ENCODE measurements around the gene ADAM8. TPM values are rescaled to one million over a fixed set of nuclear protein-coding genes. Genes with fewer than 3 reads are reported as not detected.
"Not testable (repeated sequence)": the region's sequence is repeated elsewhere in the genome, so short reads cannot be mapped to it uniquely, and the experiment has no call there.

Gene ADAM8
- 1 to 10 TPM; 3.7 to 5.7 TPM for total RNA-seq

- H3K4me1 ChIP-seq = peaks cover 4% of the 10 kb centered on the region
- H3K9ac ChIP-seq (ENCODE audit: low read depth in 2 of 2, low read length in 2 of 2) = peak within 1 kb of the TSS; percentile 43 to 63
- no peak within 1 kb of the TSS for H3K27ac ChIP-seq
- no peaks in the 10 kb centered on the region for H3K9me3 ChIP-seq
- H3K4me3 ChIP-seq = peak within 1 kb of the TSS; percentile 31
- intact Hi-C loops (cut with DNase I) = no loop called here
- no peak for DNase-seq
- no peaks in the 10 kb centered on the region for H3K36me3 ChIP-seq
- H3K27me3 ChIP-seq = peaks cover 16% of the 10 kb centered on the region
- TF ChIP-seq CTCF (IDR thresholded peaks at IDR 0.05) = no peak
Measured at GRCh38 chr10:133276435-133277201, at the start of gene ADAM8. Gene ADAM8 (minus strand): TSS chr10:133276868. CDS start chr10:133276817, 51 bp downstream.

- no peak for TF ChIP-seq CTCF (IDR thresholded peaks at IDR 0.05)
- Histone ChIP-seq H3K9me3 (no peaks in the 10 kb centered on the region), H3K9ac (ENCODE audit: low read depth in 2 of 2, low read length in 2 of 2) (no peak overlapping the region), H3K27ac (no peak overlapping the region), H3K4me3 (peak overlapping the region; percentile 26), H3K27me3 (peaks cover 44% of the 10 kb centered on the region), H3K4me1 (peaks cover 13% of the 10 kb centered on the region), H3K36me3 (no peaks in the 10 kb centered on the region)
- DNase-seq = no peak
- intact Hi-C loops (cut with DNase I) = loop anchor here (10.0 kb wide), 1 partner anchor 199 kb away; the partner anchor contains the start of gene CYP2E1
Measured at GRCh38 chr10:133326223-133326551, 49.5 kb upstream of the ADAM8 start.

- TF ChIP-seq CTCF (IDR thresholded peaks at IDR 0.05) = no peak
- peak overlapping the region in 1 of 2 donors; percentile 56 for H3K9ac ChIP-seq (ENCODE audit: low read depth in 2 of 2, low read length in 2 of 2)
- no peak overlapping the region for H3K27ac ChIP-seq
- intact Hi-C loops (cut with DNase I) = loop anchor here (10.0 kb wide), 1 partner anchor 199 kb away; the partner anchor contains the start of gene CYP2E1
- peaks cover 13% of the 10 kb centered on the region for H3K4me1 ChIP-seq
- no peaks in the 10 kb centered on the region for H3K9me3 ChIP-seq
- DNase-seq = no peak
- peaks cover 44% of the 10 kb centered on the region for H3K27me3 ChIP-seq
- no peaks in the 10 kb centered on the region for H3K36me3 ChIP-seq
- peak overlapping the region; percentile 26 for H3K4me3 ChIP-seq
Measured at GRCh38 chr10:133325440-133326222, 49.0 kb upstream of the ADAM8 start.

GRCh38 chr10:133324857-133325260 lies 48.2 kb upstream of the ADAM8 start:
- Histone ChIP-seq H3K9me3 (no peaks in the 10 kb centered on the region), H3K27me3 (peaks cover 44% of the 10 kb centered on the region), H3K4me3 (no peak overlapping the region), H3K36me3 (no peaks in the 10 kb centered on the region), H3K4me1 (peaks cover 13% of the 10 kb centered on the region), H3K9ac (ENCODE audit: low read depth in 2 of 2, low read length in 2 of 2) (no peak overlapping the region), H3K27ac (no peak overlapping the region)
- no peak for DNase-seq
- no peak for TF ChIP-seq CTCF (IDR thresholded peaks at IDR 0.05)
- intact Hi-C loops (cut with DNase I) = loop anchor here (10.0 kb wide), 1 partner anchor 200 kb away; the partner anchor contains the start of gene CYP2E1

- intact Hi-C loops (cut with DNase I) = loop anchor here (10.0 kb wide), 1 partner anchor 201 kb away; the partner anchor contains the start of gene CYP2E1
- peak; percentile 80 for DNase-seq
- Histone ChIP-seq H3K27ac (no peak overlapping the region), H3K27me3 (peaks cover 44% of the 10 kb centered on the region), H3K4me1 (peaks cover 13% of the 10 kb centered on the region), H3K36me3 (no peaks in the 10 kb centered on the region), H3K9me3 (no peaks in the 10 kb centered on the region), H3K9ac (ENCODE audit: low read depth in 2 of 2, low read length in 2 of 2) (no peak overlapping the region), H3K4me3 (peak overlapping the region; percentile 12)
- TF ChIP-seq CTCF (IDR thresholded peaks at IDR 0.05) = no peak
Measured at GRCh38 chr10:133324198-133324792, 47.6 kb upstream of the ADAM8 start.

GRCh38 chr10:133322064-133322709 lies 45.5 kb upstream of the ADAM8 start:
- H3K9me3 ChIP-seq; DNase-seq; H3K9ac ChIP-seq (ENCODE audit: low read depth in 2 of 2, low read length in 2 of 2); H3K36me3 ChIP-seq; H3K4me3 ChIP-seq; H3K27ac ChIP-seq: not testable (repeated sequence)
- Histone ChIP-seq H3K4me1 (peaks cover 13% of the 10 kb centered on the region), H3K27me3 (peaks cover 25% of the 10 kb centered on the region)
- intact Hi-C loops (cut with DNase I) = loop anchor here (10.0 kb wide), 1 partner anchor 203 kb away; the partner anchor contains the start of gene CYP2E1

- H3K27ac ChIP-seq; H3K4me3 ChIP-seq; H3K4me1 ChIP-seq; DNase-seq; H3K9me3 ChIP-seq; H3K36me3 ChIP-seq; H3K9ac ChIP-seq (ENCODE audit: low read depth in 2 of 2, low read length in 2 of 2): not testable (repeated sequence)
- intact Hi-C loops (cut with DNase I) = loop anchor here (10.0 kb wide), 1 partner anchor 204 kb away; the partner anchor contains the start of gene CYP2E1
- peaks cover 12% of the 10 kb centered on the region for H3K27me3 ChIP-seq
Measured at GRCh38 chr10:133320852-133321422, 44.3 kb upstream of the ADAM8 start.

All from colonic mucosa (tissue), 4 donors.